Measurements from ENCODE around the gene KLF16. TPM values are rescaled to one million over a fixed set of nuclear protein-coding genes. Genes with fewer than 3 reads are reported as not detected.

KLF16 gene
- total RNA-seq = 18.9 and 20.7 TPM in 2 replicates
- long read RNA-seq = 0 reads

DNA sequence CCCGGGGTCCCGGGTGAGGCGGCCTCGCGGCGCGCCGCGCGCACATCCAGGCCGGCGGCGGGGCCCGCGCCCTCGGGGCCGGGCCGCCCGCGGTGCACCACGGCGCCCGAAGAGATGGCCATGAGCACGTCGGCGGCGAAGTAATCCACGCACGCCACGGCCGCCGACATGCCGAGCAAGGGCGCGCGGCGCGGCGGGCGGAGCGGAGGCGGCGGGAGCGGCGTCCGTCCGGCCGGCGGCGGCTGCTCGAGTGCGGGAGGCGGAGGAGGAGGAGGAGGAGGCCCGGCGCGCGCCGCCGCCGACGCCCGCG is at the start of gene KLF16:
TSS of gene KLF16 (minus strand) at position 252 of the 310 bp plus-strand sequence. CDS start at position 170, 82 bp downstream.
- Mint-ChIP-seq H3K4me3 (peak within 1 kb of the TSS; percentile 81), H3K36me3 (ENCODE audit: low read depth) (no peaks in the 10 kb centered on the region), H3K4me1 (peaks cover 22% of the 10 kb centered on the region), H3K27ac (ENCODE audit: unreplicated experiment) (no peak within 1 kb of the TSS), H3K9me3 (no peaks in the 10 kb centered on the region), H3K27me3 (ENCODE audit: low read depth) (peaks cover 25% of the 10 kb centered on the region)
- TF ChIP-seq, protein P1, sequence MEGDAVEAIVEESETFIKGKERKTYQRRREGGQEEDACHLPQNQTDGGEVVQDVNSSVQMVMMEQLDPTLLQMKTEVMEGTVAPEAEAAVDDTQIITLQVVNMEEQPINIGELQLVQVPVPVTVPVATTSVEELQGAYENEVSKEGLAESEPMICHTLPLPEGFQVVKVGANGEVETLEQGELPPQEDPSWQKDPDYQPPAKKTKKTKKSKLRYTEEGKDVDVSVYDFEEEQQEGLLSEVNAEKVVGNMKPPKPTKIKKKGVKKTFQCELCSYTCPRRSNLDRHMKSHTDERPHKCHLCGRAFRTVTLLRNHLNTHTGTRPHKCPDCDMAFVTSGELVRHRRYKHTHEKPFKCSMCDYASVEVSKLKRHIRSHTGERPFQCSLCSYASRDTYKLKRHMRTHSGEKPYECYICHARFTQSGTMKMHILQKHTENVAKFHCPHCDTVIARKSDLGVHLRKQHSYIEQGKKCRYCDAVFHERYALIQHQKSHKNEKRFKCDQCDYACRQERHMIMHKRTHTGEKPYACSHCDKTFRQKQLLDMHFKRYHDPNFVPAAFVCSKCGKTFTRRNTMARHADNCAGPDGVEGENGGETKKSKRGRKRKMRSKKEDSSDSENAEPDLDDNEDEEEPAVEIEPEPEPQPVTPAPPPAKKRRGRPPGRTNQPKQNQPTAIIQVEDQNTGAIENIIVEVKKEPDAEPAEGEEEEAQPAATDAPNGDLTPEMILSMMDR (conservative IDR thresholded peaks at IDR 0.05) = no peak
- no peak for DNase-seq (ENCODE audit: low read depth, low spot score)

DNA sequence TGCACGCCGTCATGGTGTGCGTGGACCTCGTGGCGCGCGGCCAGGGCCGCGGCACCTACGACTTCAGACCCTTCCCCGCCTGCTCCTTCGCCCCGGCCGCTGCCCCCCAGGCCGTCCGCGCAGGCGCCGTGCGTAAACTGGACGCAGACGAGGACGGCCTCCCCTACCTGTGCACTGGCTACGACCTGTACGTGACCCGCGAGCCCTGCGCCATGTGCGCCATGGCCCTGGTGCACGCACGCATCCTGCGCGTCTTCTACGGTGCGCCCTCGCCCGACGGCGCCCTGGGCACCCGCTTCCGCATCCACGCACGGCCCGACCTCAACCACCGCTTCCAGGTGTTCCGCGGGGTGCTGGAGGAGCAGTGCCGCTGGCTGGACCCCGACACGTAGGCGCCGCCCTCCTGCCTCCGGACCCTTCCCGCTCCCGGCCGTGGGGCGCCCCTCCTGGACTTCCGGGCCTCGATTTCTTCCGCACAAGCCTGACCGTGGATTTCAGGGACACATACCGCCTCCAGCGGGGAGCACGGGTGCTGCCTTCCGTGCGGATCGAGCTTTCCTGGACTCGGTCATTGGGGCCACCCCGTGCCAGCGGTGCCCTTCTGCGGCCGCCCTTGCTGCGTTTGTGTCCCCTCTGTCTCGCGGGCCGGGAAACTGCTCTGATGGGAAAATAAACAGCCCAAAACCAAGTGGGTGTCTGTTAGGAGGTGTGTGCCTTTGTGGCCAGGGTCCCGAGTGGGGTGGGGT is 49.6 kb upstream of the KLF16 start:
- TF ChIP-seq, protein P1 (conservative IDR thresholded peaks at IDR 0.05) = no peak
- Mint-ChIP-seq H3K36me3 (ENCODE audit: low read depth) (peaks cover 4% of the 10 kb centered on the region), H3K27me3 (ENCODE audit: low read depth) (no peaks in the 10 kb centered on the region), H3K9me3 (no peaks in the 10 kb centered on the region), H3K4me3 (no peak overlapping the region), H3K27ac (ENCODE audit: unreplicated experiment) (no peak overlapping the region), H3K4me1 (peaks cover 4% of the 10 kb centered on the region)
- DNase-seq (ENCODE audit: low read depth, low spot score) = no peak

DNA sequence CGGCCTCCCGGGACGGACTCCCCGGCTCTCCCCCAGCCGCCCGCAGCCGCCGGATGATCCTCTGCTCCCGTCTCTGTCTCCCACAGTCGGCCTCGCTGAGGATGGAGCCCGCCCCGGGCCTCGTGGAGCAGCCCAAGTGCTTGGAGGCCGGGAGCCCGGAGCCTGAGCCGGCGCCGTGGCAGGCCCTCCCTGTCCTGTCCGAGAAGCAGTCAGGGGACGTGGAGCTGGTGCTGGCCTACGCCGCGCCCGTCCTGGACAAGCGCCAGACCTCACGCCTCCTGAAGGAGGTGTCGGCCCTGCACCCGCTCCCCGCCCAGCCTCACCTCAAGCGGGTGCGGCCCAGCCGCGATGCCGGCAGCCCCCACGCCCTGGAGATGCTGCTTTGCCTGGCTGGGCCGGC is 48.6 kb upstream of the KLF16 start:
- Mint-ChIP-seq H3K4me3 (no peak overlapping the region), H3K27ac (ENCODE audit: unreplicated experiment) (no peak overlapping the region), H3K9me3 (no peaks in the 10 kb centered on the region), H3K36me3 (ENCODE audit: low read depth) (peaks cover 4% of the 10 kb centered on the region), H3K4me1 (peaks cover 4% of the 10 kb centered on the region), H3K27me3 (ENCODE audit: low read depth) (no peaks in the 10 kb centered on the region)
- DNase-seq (ENCODE audit: low read depth, low spot score) = no peak
- TF ChIP-seq, protein P1 (conservative IDR thresholded peaks at IDR 0.05) = no peak

DNA sequence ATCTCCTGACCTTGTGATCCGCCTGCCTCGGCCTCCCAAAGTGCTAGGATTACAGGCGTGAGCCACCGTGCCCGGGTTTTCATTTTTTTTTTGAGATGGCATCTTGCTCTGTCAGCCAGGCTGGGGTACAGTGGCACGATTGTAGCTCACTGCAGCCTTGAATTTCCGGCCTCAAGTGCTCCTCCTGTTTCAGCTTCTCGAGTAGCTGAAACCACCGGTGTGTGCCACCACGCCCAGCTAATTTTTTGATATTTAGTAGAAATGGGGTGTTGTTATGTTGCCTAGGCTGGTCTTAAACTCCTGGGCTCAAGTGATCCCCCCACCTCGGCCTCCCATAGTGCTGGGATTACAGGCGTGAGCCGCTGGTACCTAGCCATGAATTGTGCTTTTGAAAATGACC is 47.7 kb upstream of the KLF16 start:
- Mint-ChIP-seq H3K4me1 (peaks cover 4% of the 10 kb centered on the region), H3K9me3 (no peaks in the 10 kb centered on the region), H3K4me3 (no peak overlapping the region), H3K27me3 (ENCODE audit: low read depth) (no peaks in the 10 kb centered on the region), H3K36me3 (ENCODE audit: low read depth) (peaks cover 4% of the 10 kb centered on the region), H3K27ac (ENCODE audit: unreplicated experiment) (no peak overlapping the region)
- TF ChIP-seq, protein P1 (conservative IDR thresholded peaks at IDR 0.05) = no peak
- DNase-seq (ENCODE audit: low read depth, low spot score) = no peak

DNA sequence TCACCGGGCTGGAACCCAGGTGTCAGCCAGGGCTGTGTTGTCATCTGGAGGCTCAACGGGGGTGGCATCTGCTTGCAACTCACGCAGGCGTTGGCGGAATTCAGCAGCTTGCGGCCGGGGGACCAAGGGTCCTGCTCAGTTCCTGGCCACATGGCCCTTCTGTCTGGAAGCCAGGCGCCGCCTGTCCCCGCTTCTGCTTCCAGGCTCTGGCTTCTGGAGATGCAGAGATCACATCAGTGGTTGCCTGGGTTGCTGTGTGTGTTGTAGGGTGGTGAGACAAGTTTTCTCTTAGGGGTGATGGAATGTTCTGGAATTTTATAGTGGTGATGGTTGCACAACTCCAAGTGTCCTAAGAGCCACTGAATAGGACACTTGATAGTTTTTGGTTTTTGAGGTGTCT is 46.8 kb upstream of the KLF16 start:
- Mint-ChIP-seq H3K36me3 (ENCODE audit: low read depth) (peaks cover 4% of the 10 kb centered on the region), H3K4me3 (peak overlapping the region; percentile 39), H3K9me3 (no peaks in the 10 kb centered on the region), H3K27ac (ENCODE audit: unreplicated experiment) (peak overlapping the region; percentile 63), H3K4me1 (peaks cover 9% of the 10 kb centered on the region), H3K27me3 (ENCODE audit: low read depth) (no peaks in the 10 kb centered on the region)
- TF ChIP-seq, protein P1 (conservative IDR thresholded peaks at IDR 0.05) = no peak
- no peak for DNase-seq (ENCODE audit: low read depth, low spot score)
